SU-DHL-6 (cell line): ENCODE results near the gene DAZL.

ENCODE experiments used
- H2AFZ ChIP-seq: fragments of 200-600 bp; sonication (generic); 2 replicates; pipeline ENCODE4 v1.6.1; 2014; ENCODE audit warnings: low read depth, mild to moderate bottlenecking, moderate library complexity, mixed read lengths, antibody characterized with exemption, low read length; ENCODE audit not compliant: severe bottlenecking
- H3F3A ChIP-seq: fragments of 200-600 bp; shearing (Covaris generic); 2 replicates; pipeline ENCODE4 v1.6.0; 2016; ENCODE audit warnings: antibody characterized with exemption, mild to moderate bottlenecking; ENCODE audit not compliant: insufficient read depth
- H3K27ac ChIP-seq: fragments of 200-600 bp; sonication (generic); 2 replicates; pipeline ENCODE4 v1.5.1; 2016; ENCODE audit warnings: low read depth, mild to moderate bottlenecking, low read length, moderate library complexity, mixed read lengths
- H3K27me3 ChIP-seq: fragments of 200-600 bp; sonication (generic), shearing (Covaris generic); 2 replicates; pipeline ENCODE4 v1.6.0; 2014; ENCODE audit warnings: mild to moderate bottlenecking, low read length
- H3K36me3 ChIP-seq: fragments of 200-600 bp; sonication (generic); 2 replicates; pipeline ENCODE4 v1.6.1; 2014; ENCODE audit warnings: mild to moderate bottlenecking, low read length, mixed read lengths
- H3K4me2 ChIP-seq: fragments of 300-600, 200-600 bp; shearing (Covaris generic), sonication (generic); 2 replicates; pipeline ENCODE4 v1.6.0; 2014; ENCODE audit warnings: low read length, low read depth, mild to moderate bottlenecking; ENCODE audit not compliant: poor library complexity, severe bottlenecking
- H3K4me3 ChIP-seq: fragments of 200-600 bp; sonication (generic); 2 replicates; pipeline ENCODE4 v1.5.1; 2014; ENCODE audit warnings: antibody characterized with exemption, low read length, mild to moderate bottlenecking, mixed read lengths; ENCODE audit not compliant: insufficient read depth, poor library complexity, severe bottlenecking
- H3K79me2 ChIP-seq: fragments of 200-600 bp; sonication (generic); 2 replicates; pipeline ENCODE4 v1.6.1; 2014; ENCODE audit warnings: mild to moderate bottlenecking, low read length, moderate library complexity; ENCODE audit not compliant: insufficient read depth
- H3K9ac ChIP-seq: fragments of 200-600 bp; sonication (generic); 2 replicates; pipeline ENCODE4 v1.7.0; 2014; ENCODE audit warnings: mild to moderate bottlenecking, low read length
- H3K9me2 ChIP-seq: fragments of 200-600 bp; sonication (generic); replicated peaks from 2 replicates; pipeline ENCODE4 v1.6.1; 2014; ENCODE audit warnings: low read length; ENCODE audit not compliant: insufficient read depth
- H3K9me3 ChIP-seq: fragments of 200-600 bp; sonication (generic); 2 replicates; pipeline ENCODE4 v1.6.1; 2014; ENCODE audit warnings: low read length, mixed read lengths; ENCODE audit not compliant: insufficient read depth
- H4K20me1 ChIP-seq: fragments of 200-600 bp; sonication (generic); 2 replicates; pipeline ENCODE4 v1.6.1; 2014; ENCODE audit warnings: low read depth, mild to moderate bottlenecking, antibody characterized with exemption, low read length, moderate library complexity, mixed read lengths
- CTCF ChIP-seq: fragments of 200-600 bp; sonication (generic); IDR thresholded peaks from one replicate; pipeline ENCODE4 v1.5.1; 2017; ENCODE audit warnings: antibody characterized with exemption, mild to moderate bottlenecking, low read length, moderate library complexity; ENCODE audit not compliant: insufficient read depth, poor library complexity, severe bottlenecking
- EZH2phosphoT487 ChIP-seq: fragments of 200-600 bp; sonication (generic), shearing (Covaris generic); conservative IDR thresholded peaks from 2 replicates; pipeline ENCODE4 v1.6.1; 2018; ENCODE audit warnings: mild to moderate bottlenecking, antibody characterized with exemption, low read length, moderate library complexity, mixed read lengths

DAZL gene

GRCh38 chr3:16605966-16606365 lies 743 bp upstream of the DAZL start:
- Histone ChIP-seq H3K27me3 (no peaks in the 10 kb centered on the region), H3K9me2 (no peaks in the 10 kb centered on the region), H3K4me3 (no peak overlapping the region), H3K9ac (no peak overlapping the region), H3K4me2 (no peak overlapping the region), H4K20me1 (no peaks in the 10 kb centered on the region), H3K79me2 (no peaks in the 10 kb centered on the region), H3F3A (no peaks in the 10 kb centered on the region), H3K27ac (no peak overlapping the region), H2AFZ (no peak overlapping the region), H3K36me3 (no peaks in the 10 kb centered on the region), H3K9me3 (no peaks in the 10 kb centered on the region)
- TF ChIP-seq EZH2phosphoT487 (no peak), CTCF (no peak)

- no peak overlapping the region for H3K27ac ChIP-seq
- H3K27me3 ChIP-seq: no peaks in the 10 kb centered on the region
- no peaks in the 10 kb centered on the region for H3K9me2 ChIP-seq
- H4K20me1 ChIP-seq: no peaks in the 10 kb centered on the region
- H3K79me2 ChIP-seq: no peaks in the 10 kb centered on the region
- H3K36me3 ChIP-seq: no peaks in the 10 kb centered on the region
- no peaks in the 10 kb centered on the region for H3K9me3 ChIP-seq
- H3K4me2 ChIP-seq: no peak overlapping the region
- no peak overlapping the region for H3K9ac ChIP-seq
- H2AFZ ChIP-seq: no peak overlapping the region
- TF ChIP-seq EZH2phosphoT487 (no peak), CTCF (no peak)
- no peak overlapping the region for H3K4me3 ChIP-seq
- 0 out of 2 replicates have a peak, but pooled peaks cover 2% of the 10 kb centered on the region for H3F3A ChIP-seq
Observed at GRCh38 chr3:16604433-16604832, 790 bp downstream of the DAZL start.

GRCh38 chr3:16601537-16602005 lies 3.7 kb downstream of the DAZL start:
- H3K4me2 ChIP-seq: no peak overlapping the region
- 0 out of 2 replicates have a peak, but pooled peaks cover 2% of the 10 kb centered on the region for H3F3A ChIP-seq
- H4K20me1 ChIP-seq: no peaks in the 10 kb centered on the region
- no peak overlapping the region for H3K9ac ChIP-seq
- no peaks in the 10 kb centered on the region for H3K9me2 ChIP-seq
- no peaks in the 10 kb centered on the region for H3K9me3 ChIP-seq
- no peak overlapping the region for H2AFZ ChIP-seq
- H3K79me2 ChIP-seq: no peaks in the 10 kb centered on the region
- no peak overlapping the region for H3K4me3 ChIP-seq
- TF ChIP-seq CTCF (no peak), EZH2phosphoT487 (no peak)
- H3K27me3 ChIP-seq: no peaks in the 10 kb centered on the region
- no peaks in the 10 kb centered on the region for H3K36me3 ChIP-seq
- no peak overlapping the region for H3K27ac ChIP-seq
